ENCODE results near the gene KCMF1.

DNA sequence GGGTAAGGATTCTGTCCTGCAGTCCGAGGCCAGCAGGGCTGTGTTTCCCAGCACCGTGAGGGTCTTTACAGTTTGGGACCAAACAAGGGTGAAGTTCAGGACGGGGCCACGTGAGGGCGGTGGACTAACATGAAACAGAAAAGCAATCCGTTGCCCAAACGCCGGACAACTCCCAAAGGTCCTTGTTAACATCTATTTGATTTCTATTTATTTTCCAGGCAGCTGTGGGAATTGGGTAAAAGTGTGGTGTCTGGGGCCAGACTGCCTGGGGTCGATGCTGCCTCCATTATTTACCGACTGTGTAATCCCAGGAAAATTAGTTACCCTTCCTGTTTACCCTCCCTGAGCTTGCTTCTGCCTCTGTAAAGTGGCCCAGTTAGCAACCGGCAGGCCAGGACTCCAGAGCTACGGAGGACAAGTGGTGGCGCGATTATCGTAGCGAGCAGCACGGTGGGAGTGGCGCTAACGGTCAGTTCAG, 96.0 kb downstream of the KCMF1 start:
- no peak for TF ChIP-seq POLR2A (IDR thresholded peaks at IDR 0.05; ENCODE audit: low read depth, low read length)
- TF ChIP-seq, protein P1, sequence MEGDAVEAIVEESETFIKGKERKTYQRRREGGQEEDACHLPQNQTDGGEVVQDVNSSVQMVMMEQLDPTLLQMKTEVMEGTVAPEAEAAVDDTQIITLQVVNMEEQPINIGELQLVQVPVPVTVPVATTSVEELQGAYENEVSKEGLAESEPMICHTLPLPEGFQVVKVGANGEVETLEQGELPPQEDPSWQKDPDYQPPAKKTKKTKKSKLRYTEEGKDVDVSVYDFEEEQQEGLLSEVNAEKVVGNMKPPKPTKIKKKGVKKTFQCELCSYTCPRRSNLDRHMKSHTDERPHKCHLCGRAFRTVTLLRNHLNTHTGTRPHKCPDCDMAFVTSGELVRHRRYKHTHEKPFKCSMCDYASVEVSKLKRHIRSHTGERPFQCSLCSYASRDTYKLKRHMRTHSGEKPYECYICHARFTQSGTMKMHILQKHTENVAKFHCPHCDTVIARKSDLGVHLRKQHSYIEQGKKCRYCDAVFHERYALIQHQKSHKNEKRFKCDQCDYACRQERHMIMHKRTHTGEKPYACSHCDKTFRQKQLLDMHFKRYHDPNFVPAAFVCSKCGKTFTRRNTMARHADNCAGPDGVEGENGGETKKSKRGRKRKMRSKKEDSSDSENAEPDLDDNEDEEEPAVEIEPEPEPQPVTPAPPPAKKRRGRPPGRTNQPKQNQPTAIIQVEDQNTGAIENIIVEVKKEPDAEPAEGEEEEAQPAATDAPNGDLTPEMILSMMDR (IDR thresholded peaks at IDR 0.05 in 2 of 3, conservative IDR thresholded peaks at IDR 0.05 in 1 of 3; ENCODE audit: control insufficient read depth in 2 of 3, extremely low read depth in 1 of 3, insufficient read depth in 1 of 3, low read depth in 3 of 3, low read length in 3 of 3): peak; percentile 65 to 68 (median 66)
- 0 out of 2 replicates have a peak, but pooled peaks have one; percentile 16 for TF ChIP-seq YY1 (IDR thresholded peaks at IDR 0.05; ENCODE audit: low read depth, low read length)
- no peak for TF ChIP-seq ZBED1 (IDR thresholded peaks at IDR 0.05; ENCODE audit: borderline replicate concordance)
- no peak for TF ChIP-seq NR2F1 (conservative IDR thresholded peaks at IDR 0.05)
- TF ChIP-seq IKZF1 (conservative IDR thresholded peaks at IDR 0.05): no peak
